Ishikawa (cell line): ENCODE data around the gene ERCC6L.

Experiments used
- CEBPB ChIP-seq: IDR thresholded peaks from 2 replicates; pipeline ENCODE4 v1.6.1; 2012
- EGR1 ChIP-seq: IDR thresholded peaks from 2 replicates; pipeline ENCODE4 v1.6.1; 2012
- EP300 ChIP-seq: IDR thresholded peaks from 2 replicates; pipeline ENCODE4 v1.6.1; 2012; ENCODE audit warnings: borderline replicate concordance
- MAX ChIP-seq: IDR thresholded peaks from 2 replicates; pipeline ENCODE4 v1.6.1; 2012
- NFIC ChIP-seq: IDR thresholded peaks from 2 replicates; pipeline ENCODE4 v1.6.1; 2012
- ZBTB7A ChIP-seq: IDR thresholded peaks from 2 replicates; pipeline ENCODE4 v1.6.1; 2012; ENCODE audit warnings: low read depth

GRCh38 chrX:72236841-72237240 lies 2.0 kb downstream of the ERCC6L start:
- TF ChIP-seq EP300 (no peak), MAX (no peak), NFIC (no peak), ZBTB7A (no peak), EGR1 (no peak), CEBPB (no peak)
